MM.1S (cell line): Measurements from ENCODE around the gene CFAP73.

Experiments
- DNase-seq: peaks from one replicate; pipeline ENCODE4 v3.0.0-alpha.2; 2015
- H2AFZ ChIP-seq: fragments of 300-600 bp; sonication (generic); 2 replicates; pipeline ENCODE4 v1.6.0; 2016; ENCODE audit warnings: antibody characterized with exemption, low read length
- H3F3A ChIP-seq: fragments of 300-600 bp; sonication (generic); 2 replicates; pipeline ENCODE4 v1.6.1; 2016; ENCODE audit warnings: mild to moderate bottlenecking, antibody characterized with exemption, low read length, moderate library complexity, mixed read lengths; ENCODE audit not compliant: insufficient read depth
- H3K27ac ChIP-seq: fragments of 300-600 bp; sonication (generic); 2 replicates; pipeline ENCODE4 v1.5.1; 2016; ENCODE audit warnings: mild to moderate bottlenecking, low read length
- H3K27me3 ChIP-seq: fragments of 300-600 bp; sonication (generic); replicated peaks from 2 replicates; pipeline ENCODE4 v1.6.0; 2016; ENCODE audit warnings: low read length; ENCODE audit not compliant: insufficient read depth
- H3K36me3 ChIP-seq: fragments of 300-600 bp; sonication (generic); replicated peaks from 2 replicates; pipeline ENCODE4 v1.6.1; 2016; ENCODE audit warnings: mild to moderate bottlenecking, low read length, mixed read lengths; ENCODE audit not compliant: insufficient read depth
- H3K4me1 ChIP-seq: fragments of 300-600 bp; sonication (generic); 2 replicates; pipeline ENCODE4 v1.6.1; 2016; ENCODE audit warnings: low read length, mixed read lengths
- H3K4me2 ChIP-seq: fragments of 300-600 bp; sonication (generic); 2 replicates; pipeline ENCODE4 v1.6.0; 2016; ENCODE audit warnings: low read depth, low read length
- H3K4me3 ChIP-seq: fragments of 300-600 bp; sonication (generic); 2 replicates; pipeline ENCODE4 v1.5.1; 2016; ENCODE audit warnings: low read length, mixed read lengths
- H3K79me2 ChIP-seq: fragments of 300-600 bp; sonication (generic); 2 replicates; pipeline ENCODE4 v1.6.1; 2016; ENCODE audit warnings: mixed run types, low read length, mixed read lengths
- H3K9ac ChIP-seq: fragments of 300-600 bp; sonication (generic); 2 replicates; pipeline ENCODE4 v1.6.1; 2016; ENCODE audit warnings: low read length, mixed read lengths
- H3K9me2 ChIP-seq: fragments of 300-600 bp; sonication (generic); replicated peaks from 2 replicates; pipeline ENCODE4 v1.6.1; 2016; ENCODE audit warnings: mild to moderate bottlenecking, low read length, mixed read lengths; ENCODE audit not compliant: insufficient read depth
- H3K9me3 ChIP-seq: fragments of 300-600 bp; sonication (generic); replicated peaks from 2 replicates; pipeline ENCODE4 v1.6.1; 2016; ENCODE audit warnings: mild to moderate bottlenecking, low read length, mixed read lengths; ENCODE audit not compliant: insufficient read depth
- H4K20me1 ChIP-seq: fragments of 300-600 bp; sonication (generic); 2 replicates; pipeline ENCODE4 v1.6.1; 2016; ENCODE audit warnings: mild to moderate bottlenecking, low read length, moderate library complexity, mixed read lengths; ENCODE audit not compliant: insufficient read depth
- CTCF ChIP-seq: fragments of 300-600 bp; sonication (generic); IDR thresholded peaks from 2 replicates; pipeline ENCODE4 v1.5.1; 2016; ENCODE audit warnings: antibody characterized with exemption, low read length, mixed read lengths
- EZH2 ChIP-seq: fragments of 300-600 bp; sonication (generic); optimal IDR thresholded peaks from 2 replicates; pipeline ENCODE3; 2017; ENCODE audit warnings: low read depth, mild to moderate bottlenecking, antibody characterized with exemption, low read length, mixed read lengths
- EZH2phosphoT487 ChIP-seq: fragments of 300-600 bp; sonication (generic); IDR thresholded peaks from 2 replicates; pipeline ENCODE4 v1.6.1; 2018; ENCODE audit warnings: antibody characterized with exemption, low read length

CFAP73 gene

GRCh38 chr12:113195598-113195997 is 46.1 kb downstream of the CFAP73 start:
- Histone ChIP-seq H3F3A (no peaks in the 10 kb centered on the region), H3K4me1 (no peaks in the 10 kb centered on the region), H3K27me3 (no peaks in the 10 kb centered on the region), H3K36me3 (no peaks in the 10 kb centered on the region), H3K4me2 (no peak overlapping the region), H4K20me1 (no peaks in the 10 kb centered on the region), H3K79me2 (no peaks in the 10 kb centered on the region), H3K9me3 (no peaks in the 10 kb centered on the region), H3K9me2 (no peaks in the 10 kb centered on the region), H3K4me3 (no peak overlapping the region), H3K27ac (no peak overlapping the region), H2AFZ (no peak overlapping the region), H3K9ac (no peak overlapping the region)
- no peak for DNase-seq
- TF ChIP-seq EZH2 = no peak
- no peak for TF ChIP-seq EZH2phosphoT487
- TF ChIP-seq CTCF = no peak

GRCh38 chr12:113196582-113196981 is 47.1 kb downstream of the CFAP73 start:
- Histone ChIP-seq H3K4me3 (no peak overlapping the region), H3K4me1 (no peaks in the 10 kb centered on the region), H3K27ac (no peak overlapping the region), H3K4me2 (no peak overlapping the region), H3F3A (no peaks in the 10 kb centered on the region), H3K9ac (no peak overlapping the region), H3K9me2 (no peaks in the 10 kb centered on the region), H3K27me3 (no peaks in the 10 kb centered on the region), H3K36me3 (no peaks in the 10 kb centered on the region), H3K79me2 (no peaks in the 10 kb centered on the region), H3K9me3 (no peaks in the 10 kb centered on the region), H2AFZ (no peak overlapping the region), H4K20me1 (no peaks in the 10 kb centered on the region)
- DNase-seq = no peak
- no peak for TF ChIP-seq CTCF
- no peak for TF ChIP-seq EZH2phosphoT487
- TF ChIP-seq EZH2 = no peak

- no peak overlapping the region for H3K4me3 ChIP-seq
- no peaks in the 10 kb centered on the region for H3K4me1 ChIP-seq
- no peaks in the 10 kb centered on the region for H3K9me3 ChIP-seq
- H3K79me2 ChIP-seq = no peaks in the 10 kb centered on the region
- H4K20me1 ChIP-seq = no peaks in the 10 kb centered on the region
- H3K27ac ChIP-seq = no peak overlapping the region
- H3K9me2 ChIP-seq = no peaks in the 10 kb centered on the region
- no peak overlapping the region for H3K9ac ChIP-seq
- H2AFZ ChIP-seq = no peak overlapping the region
- H3K27me3 ChIP-seq = no peaks in the 10 kb centered on the region
- no peaks in the 10 kb centered on the region for H3F3A ChIP-seq
- peak; percentile 51 for DNase-seq
- no peak overlapping the region for H3K4me2 ChIP-seq
- no peaks in the 10 kb centered on the region for H3K36me3 ChIP-seq
- TF ChIP-seq EZH2 (no peak), CTCF (peak; percentile 46), EZH2phosphoT487 (no peak)
Measured at GRCh38 chr12:113196990-113197389, 47.5 kb downstream of the CFAP73 start.
